Adrenal gland (tissue), 5 donors: ENCODE measurements around the gene XCL2.
"Not testable (repeated sequence)": the region's sequence is repeated elsewhere in the genome, so short reads cannot be mapped to it uniquely, and the experiment has no call there.

Experiments
- CTCF ChIP-seq, 6 experiments: fragments of 450-650 bp in 4 of 6; fragments of 200-600 bp in 2 of 6; sonication (generic) in 1 of 6; IDR thresholded peaks; 1 replicate in 5 of 6; 2 replicates in 1 of 6; pipeline versions ENCODE4 v1.5.1 to v1.8.0; 2016 to 2021; ENCODE audit warnings: antibody characterized with exemption in 6 of 6, mild to moderate bottlenecking in 2 of 6, moderate library complexity in 1 of 6
- POLR2A ChIP-seq, 2 donors: fragments of 450-650 bp; IDR thresholded peaks; one replicate each; pipeline ENCODE4 v1.6.1; 2017; ENCODE audit warnings: antibody characterized with exemption in 2 of 2, mild to moderate bottlenecking in 2 of 2, moderate library complexity in 1 of 2
- donor health status: DM: no; HTN: no; CAD: no.

- not testable (repeated sequence) for TF ChIP-seq CTCF, POLR2A (IDR thresholded peaks at IDR 0.05)
Measured at GRCh38 chr1:168546553-168546895, 2.7 kb upstream of the XCL2 start.
